ENCODE results near the gene VEGFA.

The VEGFA gene

DNA sequence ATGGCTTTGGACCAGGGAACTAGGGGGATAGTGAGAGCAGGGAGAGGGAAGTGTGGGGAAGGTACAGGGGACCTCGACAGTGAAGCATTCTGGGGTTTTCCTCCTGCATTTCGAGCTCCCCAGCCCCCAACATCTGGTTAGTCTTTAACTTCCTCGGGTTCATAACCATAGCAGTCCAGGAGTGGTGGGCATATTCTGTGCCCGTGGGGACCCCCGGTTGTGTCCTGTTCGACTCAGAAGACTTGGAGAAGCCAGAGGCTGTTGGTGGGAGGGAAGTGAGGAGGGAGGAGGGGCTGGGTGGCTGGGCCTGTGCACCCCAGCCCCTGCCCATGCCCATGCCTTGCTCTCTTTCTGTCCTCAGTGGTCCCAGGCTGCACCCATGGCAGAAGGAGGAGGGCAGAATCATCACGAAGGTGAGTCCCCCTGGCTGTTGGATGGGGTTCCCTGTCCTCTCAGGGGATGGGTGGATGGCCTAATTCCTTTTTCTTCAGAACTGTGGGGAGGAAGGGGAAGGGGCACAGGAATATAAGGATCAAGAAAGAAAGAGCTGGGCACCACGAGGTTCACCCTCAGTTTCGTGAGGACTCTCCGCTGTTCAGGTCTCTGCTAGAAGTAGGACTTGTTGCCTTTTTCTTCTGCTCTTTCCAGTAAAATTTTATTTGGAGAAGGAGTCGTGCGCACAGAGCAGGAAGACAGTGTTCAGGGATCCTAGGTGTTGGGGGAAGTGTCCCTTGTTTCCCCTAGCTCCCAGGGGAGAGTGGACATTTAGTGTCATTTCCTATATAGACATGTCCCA, 4.2 kb downstream of the VEGFA start:
- DNase-seq = no peak

- no peak for DNase-seq
Observed at GRCh38 chr6:43774776-43775534, 4.9 kb downstream of the VEGFA start.

DNA sequence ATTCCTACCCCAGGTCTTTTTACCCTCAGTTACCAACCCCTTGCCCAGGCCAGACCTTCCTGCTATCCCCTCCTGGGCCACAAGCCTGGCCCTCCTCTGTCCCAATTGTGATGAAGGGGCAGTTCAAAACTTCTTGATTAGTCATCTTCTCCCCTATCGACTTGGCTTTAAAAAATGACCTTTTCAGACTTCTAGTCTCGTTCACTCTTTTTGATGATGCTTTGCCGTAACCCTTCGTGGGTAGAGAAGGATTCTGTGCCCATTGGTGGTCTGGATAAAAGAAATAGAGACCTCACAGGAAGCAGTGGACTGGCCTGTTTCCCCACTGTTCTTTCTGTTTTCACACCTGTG, 5.5 kb downstream of the VEGFA start:
- no peak for DNase-seq

GRCh38 chr6:43776115-43776798, 6.2 kb downstream of the VEGFA start:
- DNase-seq = no peak

DNA sequence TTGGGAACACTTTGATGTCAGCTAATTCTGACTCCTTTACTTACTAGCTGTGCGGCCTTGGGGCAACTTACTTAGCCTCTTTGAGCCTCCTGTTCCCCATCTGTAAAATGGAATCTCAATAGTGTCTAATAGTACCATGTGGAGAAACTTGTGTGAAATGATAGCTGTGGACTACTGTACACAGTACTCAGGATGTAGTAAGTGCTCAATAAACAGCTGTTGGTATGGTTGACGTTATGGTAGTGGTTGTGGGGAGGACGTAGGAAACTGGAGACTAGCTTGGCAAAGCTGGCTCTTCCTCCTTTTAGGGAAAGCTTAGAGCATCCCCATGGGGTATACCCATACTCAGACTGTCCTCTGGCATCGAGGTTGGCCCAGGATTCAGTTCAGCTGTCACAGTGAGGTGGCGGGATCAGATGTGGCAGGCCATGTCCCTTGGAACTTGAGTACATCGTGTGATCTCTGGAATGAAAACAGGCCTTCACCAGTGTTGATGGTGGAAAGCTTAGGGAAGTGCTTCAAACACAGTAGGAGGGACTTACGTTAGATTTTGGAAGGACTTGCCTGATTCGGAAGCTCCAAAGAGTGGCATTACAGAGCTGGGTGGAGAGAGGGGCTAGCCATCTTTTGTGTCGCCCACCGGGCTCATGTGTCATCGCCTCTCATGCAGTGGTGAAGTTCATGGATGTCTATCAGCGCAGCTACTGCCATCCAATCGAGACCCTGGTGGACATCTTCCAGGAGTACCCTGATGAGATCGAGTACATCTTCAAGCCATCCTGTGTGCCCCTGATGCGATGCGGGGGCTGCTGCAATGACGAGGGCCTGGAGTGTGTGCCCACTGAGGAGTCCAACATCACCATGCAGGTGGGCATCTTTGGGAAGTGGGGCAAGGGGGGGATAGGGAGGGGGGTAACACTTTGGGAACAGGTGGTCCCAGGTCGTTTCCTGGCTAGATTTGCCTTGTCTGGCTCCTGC, 7.1 kb downstream of the VEGFA start:
- DNase-seq = no peak

DNA sequence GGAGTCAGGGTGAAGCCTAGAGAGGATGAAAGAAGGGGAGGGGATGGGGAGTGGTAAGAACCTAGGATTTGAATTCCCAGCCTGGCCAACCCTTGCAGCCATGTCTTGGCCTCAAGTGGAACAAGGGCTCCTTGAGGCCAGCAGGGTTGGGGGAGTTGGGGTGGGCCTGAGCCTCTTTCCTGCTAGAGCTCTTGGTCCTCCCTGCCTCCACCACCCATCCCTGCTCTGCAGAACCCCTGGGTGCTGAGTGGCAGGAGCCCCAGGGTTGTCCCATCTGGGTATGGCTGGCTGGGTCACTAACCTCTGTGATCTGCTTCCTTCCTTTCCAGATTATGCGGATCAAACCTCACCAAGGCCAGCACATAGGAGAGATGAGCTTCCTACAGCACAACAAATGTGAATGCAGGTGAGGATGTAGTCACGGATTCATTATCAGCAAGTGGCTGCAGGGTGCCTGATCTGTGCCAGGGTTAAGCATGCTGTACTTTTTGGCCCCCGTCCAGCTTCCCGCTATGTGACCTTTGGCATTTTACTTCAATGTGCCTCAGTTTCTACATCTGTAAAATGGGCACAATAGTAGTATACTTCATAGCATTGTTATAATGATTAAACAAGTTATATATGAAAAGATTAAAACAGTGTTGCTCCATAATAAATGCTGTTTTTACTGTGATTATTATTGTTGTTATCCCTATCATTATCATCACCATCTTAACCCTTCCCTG, 8.3 kb downstream of the VEGFA start:
- DNase-seq = no peak

DNA sequence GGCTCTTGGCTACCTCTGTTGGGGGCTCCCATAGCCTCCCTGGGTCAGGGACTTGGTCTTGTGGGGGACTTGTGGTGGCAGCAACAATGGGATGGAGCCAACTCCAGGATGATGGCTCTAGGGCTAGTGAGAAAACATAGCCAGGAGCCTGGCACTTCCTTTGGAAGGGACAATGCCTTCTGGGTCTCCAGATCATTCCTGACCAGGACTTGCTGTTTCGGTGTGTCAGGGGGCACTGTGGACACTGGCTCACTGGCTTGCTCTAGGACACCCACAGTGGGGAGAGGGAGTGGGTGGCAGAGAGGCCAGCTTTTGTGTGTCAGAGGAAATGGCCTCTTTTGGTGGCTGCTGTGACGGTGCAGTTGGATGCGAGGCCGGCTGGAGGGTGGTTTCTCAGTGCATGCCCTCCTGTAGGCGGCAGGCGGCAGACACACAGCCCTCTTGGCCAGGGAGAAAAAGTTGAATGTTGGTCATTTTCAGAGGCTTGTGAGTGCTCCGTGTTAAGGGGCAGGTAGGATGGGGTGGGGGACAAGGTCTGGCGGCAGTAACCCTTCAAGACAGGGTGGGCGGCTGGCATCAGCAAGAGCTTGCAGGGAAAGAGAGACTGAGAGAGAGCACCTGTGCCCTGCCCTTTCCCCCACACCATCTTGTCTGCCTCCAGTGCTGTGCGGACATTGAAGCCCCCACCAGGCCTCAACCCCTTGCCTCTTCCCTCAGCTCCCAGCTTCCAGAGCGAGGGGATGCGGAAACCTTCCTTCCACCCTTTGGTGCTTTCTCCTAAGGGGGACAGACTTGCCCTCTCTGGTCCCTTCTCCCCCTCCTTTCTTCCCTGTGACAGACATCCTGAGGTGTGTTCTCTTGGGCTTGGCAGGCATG, 9.2 kb downstream of the VEGFA start:
- DNase-seq = no peak

DNA sequence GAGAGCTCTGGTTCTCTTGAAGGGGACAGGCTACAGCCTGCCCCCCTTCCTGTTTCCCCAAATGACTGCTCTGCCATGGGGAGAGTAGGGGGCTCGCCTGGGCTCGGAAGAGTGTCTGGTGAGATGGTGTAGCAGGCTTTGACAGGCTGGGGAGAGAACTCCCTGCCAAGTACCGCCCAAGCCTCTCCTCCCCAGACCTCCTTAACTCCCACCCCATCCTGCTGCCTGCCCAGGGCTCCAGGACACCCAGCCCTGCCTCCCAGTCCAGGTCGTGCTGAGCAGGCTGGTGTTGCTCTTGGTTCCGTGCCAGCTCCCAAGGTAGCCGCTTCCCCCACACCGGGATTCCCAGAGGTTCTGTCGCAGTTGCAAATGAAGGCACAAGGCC, 9.8 kb downstream of the VEGFA start:
- no peak for DNase-seq

- DNase-seq = no peak
Observed at GRCh38 chr6:43780293-43780692, 10.3 kb downstream of the VEGFA start.

DNA sequence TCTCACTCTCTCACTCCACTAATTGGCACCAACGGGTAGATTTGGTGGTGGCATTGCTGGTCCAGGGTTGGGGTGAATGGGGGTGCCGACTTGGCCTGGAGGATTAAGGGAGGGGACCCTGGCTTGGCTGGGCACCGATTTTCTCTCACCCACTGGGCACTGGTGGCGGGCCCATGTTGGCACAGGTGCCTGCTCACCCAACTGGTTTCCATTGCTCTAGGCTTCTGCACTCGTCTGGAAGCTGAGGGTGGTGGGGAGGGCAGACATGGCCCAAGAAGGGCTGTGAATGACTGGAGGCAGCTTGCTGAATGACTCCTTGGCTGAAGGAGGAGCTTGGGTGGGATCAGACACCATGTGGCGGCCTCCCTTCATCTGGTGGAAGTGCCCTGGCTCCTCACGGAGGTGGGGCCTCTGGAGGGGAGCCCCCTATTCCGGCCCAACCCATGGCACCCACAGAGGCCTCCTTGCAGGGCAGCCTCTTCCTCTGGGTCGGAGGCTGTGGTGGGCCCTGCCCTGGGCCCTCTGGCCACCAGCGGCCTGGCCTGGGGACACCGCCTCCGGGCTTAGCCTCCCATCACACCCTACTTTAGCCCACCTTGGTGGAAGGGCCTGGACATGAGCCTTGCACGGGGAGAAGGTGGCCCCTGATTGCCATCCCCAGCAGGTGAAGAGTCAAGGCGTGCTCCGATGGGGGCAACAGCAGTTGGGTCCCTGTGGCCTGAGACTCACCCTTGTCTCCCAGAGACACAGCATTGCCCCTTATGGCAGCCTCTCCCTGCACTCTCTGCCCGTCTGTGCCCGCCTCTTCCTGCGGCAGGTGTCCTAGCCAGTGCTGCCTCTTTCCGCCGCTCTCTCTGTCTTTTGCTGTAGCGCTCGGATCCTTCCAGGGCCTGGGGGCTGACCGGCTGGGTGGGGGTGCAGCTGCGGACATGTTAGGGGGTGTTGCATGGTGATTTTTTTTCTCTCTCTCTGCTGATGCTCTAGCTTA, 11.2 kb downstream of the VEGFA start:
- no peak for DNase-seq

GRCh38 chr6:43781941-43782704, 12.1 kb downstream of the VEGFA start:
- DNase-seq = no peak

DNA sequence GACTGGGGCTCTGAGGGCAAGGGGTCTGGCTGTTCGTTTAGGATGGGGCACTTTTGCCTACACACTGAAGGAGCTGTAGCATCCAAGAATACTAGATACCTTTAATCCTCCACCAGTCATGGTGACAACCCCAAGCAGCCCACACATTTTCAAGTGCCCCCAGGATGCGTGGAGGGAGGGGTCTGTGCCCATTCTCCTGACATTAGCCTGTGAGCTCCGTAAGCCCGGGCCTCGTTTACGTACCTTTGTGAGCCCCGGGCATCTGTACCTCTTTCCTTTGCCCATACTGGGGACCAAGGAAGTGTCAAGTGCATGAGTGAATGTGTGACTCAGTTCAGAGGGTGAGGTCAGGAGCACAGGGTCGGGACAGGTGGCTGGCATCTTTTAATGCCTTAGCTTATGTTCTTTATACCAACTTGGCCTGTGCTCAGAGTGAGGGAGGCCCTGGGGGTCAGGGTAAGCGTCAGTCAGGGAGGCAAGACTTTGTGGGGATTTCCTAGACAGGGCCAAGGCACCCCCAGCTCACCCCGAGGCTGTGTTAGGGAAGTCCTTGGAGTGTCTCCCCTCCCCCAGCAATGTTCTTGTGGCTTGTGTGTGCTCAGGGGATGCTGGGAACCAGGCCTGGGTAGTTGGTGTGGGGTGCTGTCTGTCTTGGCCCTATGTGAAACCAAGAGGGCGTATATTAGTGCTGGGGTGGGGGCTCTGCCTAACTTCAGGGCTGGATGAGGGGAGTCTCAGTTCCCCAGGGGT, 12.9 kb downstream of the VEGFA start:
- no peak for DNase-seq

DNA sequence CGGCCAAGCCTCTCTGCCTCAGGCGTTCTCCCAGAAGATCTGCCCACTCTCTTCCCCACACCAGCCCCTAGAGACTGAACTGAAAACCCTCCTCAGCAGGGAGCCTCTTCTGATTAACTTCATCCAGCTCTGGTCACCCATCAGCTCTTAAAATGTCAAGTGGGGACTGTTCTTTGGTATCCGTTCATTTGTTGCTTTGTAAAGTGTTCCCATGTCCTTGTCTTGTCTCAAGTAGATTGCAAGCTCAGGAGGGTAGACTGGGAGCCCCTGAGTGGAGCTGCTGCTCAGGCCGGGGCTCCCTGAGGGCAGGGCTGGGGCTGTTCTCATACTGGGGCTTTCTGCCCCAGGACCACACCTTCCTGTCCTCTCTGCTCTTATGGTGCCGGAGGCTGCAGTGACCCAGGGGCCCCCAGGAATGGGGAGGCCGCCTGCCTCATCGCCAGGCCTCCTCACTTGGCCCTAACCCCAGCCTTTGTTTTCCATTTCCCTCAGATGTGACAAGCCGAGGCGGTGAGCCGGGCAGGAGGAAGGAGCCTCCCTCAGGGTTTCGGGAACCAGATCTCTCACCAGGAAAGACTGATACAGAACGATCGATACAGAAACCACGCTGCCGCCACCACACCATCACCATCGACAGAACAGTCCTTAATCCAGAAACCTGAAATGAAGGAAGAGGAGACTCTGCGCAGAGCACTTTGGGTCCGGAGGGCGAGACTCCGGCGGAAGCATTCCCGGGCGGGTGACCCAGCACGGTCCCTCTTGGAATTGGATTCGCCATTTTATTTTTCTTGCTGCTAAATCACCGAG, 14.2 kb downstream of the VEGFA start:
- DNase-seq = no peak

DNA sequence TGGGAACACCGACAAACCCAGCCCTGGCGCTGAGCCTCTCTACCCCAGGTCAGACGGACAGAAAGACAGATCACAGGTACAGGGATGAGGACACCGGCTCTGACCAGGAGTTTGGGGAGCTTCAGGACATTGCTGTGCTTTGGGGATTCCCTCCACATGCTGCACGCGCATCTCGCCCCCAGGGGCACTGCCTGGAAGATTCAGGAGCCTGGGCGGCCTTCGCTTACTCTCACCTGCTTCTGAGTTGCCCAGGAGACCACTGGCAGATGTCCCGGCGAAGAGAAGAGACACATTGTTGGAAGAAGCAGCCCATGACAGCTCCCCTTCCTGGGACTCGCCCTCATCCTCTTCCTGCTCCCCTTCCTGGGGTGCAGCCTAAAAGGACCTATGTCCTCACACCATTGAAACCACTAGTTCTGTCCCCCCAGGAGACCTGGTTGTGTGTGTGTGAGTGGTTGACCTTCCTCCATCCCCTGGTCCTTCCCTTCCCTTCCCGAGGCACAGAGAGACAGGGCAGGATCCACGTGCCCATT, 15.3 kb downstream of the VEGFA start:
- no peak for DNase-seq

DNA sequence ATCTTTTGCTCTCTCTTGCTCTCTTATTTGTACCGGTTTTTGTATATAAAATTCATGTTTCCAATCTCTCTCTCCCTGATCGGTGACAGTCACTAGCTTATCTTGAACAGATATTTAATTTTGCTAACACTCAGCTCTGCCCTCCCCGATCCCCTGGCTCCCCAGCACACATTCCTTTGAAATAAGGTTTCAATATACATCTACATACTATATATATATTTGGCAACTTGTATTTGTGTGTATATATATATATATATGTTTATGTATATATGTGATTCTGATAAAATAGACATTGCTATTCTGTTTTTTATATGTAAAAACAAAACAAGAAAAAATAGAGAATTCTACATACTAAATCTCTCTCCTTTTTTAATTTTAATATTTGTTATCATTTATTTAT, 15.9 kb downstream of the VEGFA start:
- DNase-seq = no peak

DNA sequence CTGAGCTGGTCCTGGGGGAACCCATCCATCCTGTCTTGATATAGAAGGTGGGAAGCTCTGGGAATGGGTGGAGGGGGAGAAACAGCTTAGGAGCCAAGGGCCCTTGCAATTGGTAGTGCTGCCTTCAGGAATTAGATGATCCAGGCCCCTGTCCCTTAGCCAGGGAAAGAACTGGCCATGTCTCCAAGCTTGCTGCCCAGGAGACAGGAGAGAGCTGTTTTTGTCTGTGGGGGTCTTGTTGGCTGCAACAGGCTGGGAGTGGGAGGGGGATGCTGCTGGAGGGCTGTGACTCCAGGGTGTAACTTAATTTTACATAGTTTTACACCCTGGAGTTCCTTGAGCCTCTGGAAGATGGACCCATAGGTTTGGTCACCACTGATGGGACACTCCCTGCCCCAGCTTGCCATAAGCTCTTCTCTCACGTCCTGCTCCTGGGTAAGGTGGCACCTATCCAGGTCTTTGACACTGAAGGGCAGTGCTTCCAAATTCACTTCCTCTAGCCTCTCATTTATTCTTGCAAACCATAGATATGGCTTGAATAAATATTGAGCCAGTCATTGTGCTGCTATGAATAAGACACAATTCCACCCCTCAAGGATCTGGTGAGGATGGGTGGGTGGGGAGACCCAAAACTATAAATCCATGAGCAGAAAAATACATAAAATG, 16.8 kb downstream of the VEGFA start:
- no peak for DNase-seq
